ENCODE data around the gene ARF1. TPM values are rescaled to one million over a fixed set of nuclear protein-coding genes. Genes with fewer than 3 reads are reported as not detected.
A peak's percentile ranks its signal among the peaks of the same experiment; 100 is the strongest.

The ARF1 gene
- total RNA-seq, 2 donors from 2014 or later, result 366 to 375 TPM

GRCh38 chr1:228084325-228084724 is 1.8 kb downstream of the ARF1 start:
- peak overlapping the region; percentile 99 for H3K4me3 ChIP-seq
- no peaks in the 10 kb centered on the region for H3K9me3 ChIP-seq
- H3K36me3 ChIP-seq, result no peaks in the 10 kb centered on the region
- no peak for TF ChIP-seq CTCF (IDR thresholded peaks at IDR 0.05)
- peak overlapping the region; percentile 97 to 99 for H3K27ac ChIP-seq
- H3K4me1 ChIP-seq (ENCODE audit: control insufficient read depth in 1 of 2, low read depth in 2 of 2), result peaks cover 55 to 69% of the 10 kb centered on the region in 2 donors
- ATAC-seq (ENCODE audit: insufficient number of reproducible peaks, low FRiP score, low read depth), result no peak
- no peaks in the 10 kb centered on the region for H3K27me3 ChIP-seq (replicated peaks; ENCODE audit: insufficient read depth)
- DNase-seq (ENCODE audit: low spot score), result no peak

GRCh38 chr1:228084797-228085196 is 2.3 kb downstream of the ARF1 start:
- Histone ChIP-seq H3K4me1 (ENCODE audit: control insufficient read depth in 1 of 2, low read depth in 2 of 2) (peaks cover 59 to 74% of the 10 kb centered on the region in 2 donors), H3K27me3 (replicated peaks; ENCODE audit: insufficient read depth) (no peaks in the 10 kb centered on the region), H3K36me3 (no peaks in the 10 kb centered on the region), H3K27ac (peak overlapping the region; percentile 4 to 99), H3K9me3 (no peaks in the 10 kb centered on the region), H3K4me3 (peak overlapping the region; percentile 99)
- DNase-seq (ENCODE audit: low spot score) (no peak), ATAC-seq (ENCODE audit: insufficient number of reproducible peaks, low FRiP score, low read depth) (no peak)
- TF ChIP-seq CTCF (IDR thresholded peaks at IDR 0.05), result no peak

- DNase-seq (ENCODE audit: low spot score), result no peak
- Histone ChIP-seq H3K27ac (peak overlapping the region in 1 of 2 donors; percentile 99), H3K4me3 (peak overlapping the region; percentile 99), H3K36me3 (no peaks in the 10 kb centered on the region), H3K27me3 (replicated peaks; ENCODE audit: insufficient read depth) (no peaks in the 10 kb centered on the region), H3K4me1 (ENCODE audit: control insufficient read depth in 1 of 2, low read depth in 2 of 2) (peaks cover 65 to 80% of the 10 kb centered on the region in 2 donors), H3K9me3 (no peaks in the 10 kb centered on the region)
- ATAC-seq (ENCODE audit: insufficient number of reproducible peaks, low FRiP score, low read depth), result no peak
- no peak for TF ChIP-seq CTCF (IDR thresholded peaks at IDR 0.05)
Measured at GRCh38 chr1:228085287-228085951, 2.9 kb downstream of the ARF1 start.

GRCh38 chr1:228087771-228088251 is 5.3 kb downstream of the ARF1 start:
- ATAC-seq (ENCODE audit: insufficient number of reproducible peaks, low FRiP score, low read depth), result no peak
- DNase-seq (ENCODE audit: low spot score), result no peak
- Histone ChIP-seq H3K9me3 (no peaks in the 10 kb centered on the region), H3K27ac (peak overlapping the region in 1 of 2 donors; percentile 18), H3K4me3 (peak overlapping the region; percentile 50), H3K36me3 (no peaks in the 10 kb centered on the region), H3K4me1 (ENCODE audit: control insufficient read depth in 1 of 2, low read depth in 2 of 2) (peaks cover 70 to 90% of the 10 kb centered on the region in 2 donors), H3K27me3 (replicated peaks; ENCODE audit: insufficient read depth) (no peaks in the 10 kb centered on the region)
- no peak for TF ChIP-seq CTCF (IDR thresholded peaks at IDR 0.05)

GRCh38 chr1:228088586-228089498 is 6.3 kb downstream of the ARF1 start:
- no peak for TF ChIP-seq CTCF (IDR thresholded peaks at IDR 0.05)
- Histone ChIP-seq H3K9me3 (no peaks in the 10 kb centered on the region), H3K27me3 (replicated peaks; ENCODE audit: insufficient read depth) (no peaks in the 10 kb centered on the region), H3K4me3 (peak overlapping the region; percentile 50), H3K4me1 (ENCODE audit: control insufficient read depth in 1 of 2, low read depth in 2 of 2) (peaks cover 70 to 90% of the 10 kb centered on the region in 2 donors), H3K36me3 (no peaks in the 10 kb centered on the region), H3K27ac (no peak overlapping the region)
- no peak for ATAC-seq (ENCODE audit: insufficient number of reproducible peaks, low FRiP score, low read depth)
- DNase-seq (ENCODE audit: low spot score), result no peak
